Effector memory CD4-positive, alpha-beta T cell (primary cell): ENCODE data around the gene ASIP.
"Not testable (repeated sequence)": the region's sequence is repeated elsewhere in the genome, so short reads cannot be mapped to it uniquely, and the experiment has no call there.

ENCODE experiments used
- DNase-seq, 3 donors: peaks; one replicate each; pipeline ENCODE4 v3.0.0-alpha.2; 2020
- H3K27ac ChIP-seq: 2 replicates; pipeline ENCODE4 v1.7.0; 2013; ENCODE audit warnings: mild to moderate bottlenecking, low read length, moderate library complexity; ENCODE audit not compliant: insufficient read depth, poor library complexity, severe bottlenecking
- H3K27me3 ChIP-seq: replicated peaks from 2 replicates; pipeline ENCODE4 v1.7.0; 2013; ENCODE audit warnings: mild to moderate bottlenecking, low read length; ENCODE audit not compliant: insufficient read depth, control insufficient read depth, poor library complexity, severe bottlenecking
- H3K36me3 ChIP-seq: 2 replicates; pipeline ENCODE4 v1.7.0; 2013; ENCODE audit warnings: mild to moderate bottlenecking, low read length, moderate library complexity; ENCODE audit not compliant: control insufficient read depth, insufficient read depth
- H3K4me1 ChIP-seq: 2 replicates; pipeline ENCODE4 v1.7.0; 2013; ENCODE audit warnings: low read length, mild to moderate bottlenecking; ENCODE audit not compliant: control insufficient read depth, insufficient read depth, poor library complexity, severe bottlenecking
- H3K4me3 ChIP-seq: 2 replicates; pipeline ENCODE4 v1.7.0; 2013; ENCODE audit warnings: low read length, low read depth, mild to moderate bottlenecking; ENCODE audit not compliant: insufficient read depth, poor library complexity, severe bottlenecking
- H3K9me3 ChIP-seq: 2 replicates; pipeline ENCODE4 v1.7.0; 2013; ENCODE audit warnings: mild to moderate bottlenecking, low read length, moderate library complexity; ENCODE audit not compliant: control insufficient read depth

The ASIP gene

DNA sequence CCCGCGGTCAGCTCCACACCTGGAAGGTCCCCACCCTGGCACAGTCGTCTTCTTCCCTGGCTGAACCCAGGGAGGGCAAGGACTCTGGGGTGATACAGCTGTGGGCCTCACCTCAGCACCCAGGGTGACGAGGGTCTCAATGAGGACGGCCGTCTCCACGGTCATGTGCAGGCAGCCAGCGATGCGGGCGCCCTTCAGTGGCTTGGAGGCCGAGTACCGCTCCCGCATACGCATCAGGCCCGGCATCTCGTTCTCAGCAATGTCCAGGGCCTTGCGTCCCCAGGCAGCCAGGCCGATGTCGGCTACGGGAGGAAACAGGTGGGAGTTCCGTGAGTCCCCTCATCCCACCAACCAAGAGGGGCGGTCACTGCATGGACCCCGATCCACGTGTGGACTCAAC lies 54.1 kb downstream of the ASIP start:
- Histone ChIP-seq H3K27ac (no peak overlapping the region), H3K4me3 (no peak overlapping the region), H3K36me3 (peaks cover 8% of the 10 kb centered on the region), H3K4me1 (no peaks in the 10 kb centered on the region), H3K27me3 (no peaks in the 10 kb centered on the region), H3K9me3 (no peaks in the 10 kb centered on the region)
- no peak for DNase-seq

DNA sequence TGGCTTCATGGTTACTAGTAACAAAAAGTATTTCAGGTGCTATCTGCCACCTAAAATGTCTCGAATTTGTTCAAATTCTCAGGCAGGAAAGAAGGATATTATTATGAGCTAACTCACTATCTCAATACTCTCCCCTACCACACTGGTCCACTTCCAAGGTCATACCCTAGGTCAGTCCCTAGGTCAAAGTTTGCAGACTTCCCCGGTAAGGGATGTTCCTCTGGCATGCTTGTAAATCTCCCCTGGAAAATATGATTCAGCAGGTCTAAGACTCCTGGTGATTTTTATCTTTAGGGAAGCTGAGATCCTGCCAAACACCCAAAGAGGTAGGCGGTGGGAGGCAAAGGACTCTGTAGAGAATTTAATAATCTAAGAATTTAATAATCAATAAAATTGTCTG lies 55.2 kb downstream of the ASIP start:
- no peaks in the 10 kb centered on the region for H3K36me3 ChIP-seq
- H3K27me3 ChIP-seq = no peaks in the 10 kb centered on the region
- H3K27ac ChIP-seq = no peak overlapping the region
- DNase-seq = no peak
- H3K9me3 ChIP-seq = no peaks in the 10 kb centered on the region
- H3K4me3 ChIP-seq = no peak overlapping the region
- no peaks in the 10 kb centered on the region for H3K4me1 ChIP-seq

DNA sequence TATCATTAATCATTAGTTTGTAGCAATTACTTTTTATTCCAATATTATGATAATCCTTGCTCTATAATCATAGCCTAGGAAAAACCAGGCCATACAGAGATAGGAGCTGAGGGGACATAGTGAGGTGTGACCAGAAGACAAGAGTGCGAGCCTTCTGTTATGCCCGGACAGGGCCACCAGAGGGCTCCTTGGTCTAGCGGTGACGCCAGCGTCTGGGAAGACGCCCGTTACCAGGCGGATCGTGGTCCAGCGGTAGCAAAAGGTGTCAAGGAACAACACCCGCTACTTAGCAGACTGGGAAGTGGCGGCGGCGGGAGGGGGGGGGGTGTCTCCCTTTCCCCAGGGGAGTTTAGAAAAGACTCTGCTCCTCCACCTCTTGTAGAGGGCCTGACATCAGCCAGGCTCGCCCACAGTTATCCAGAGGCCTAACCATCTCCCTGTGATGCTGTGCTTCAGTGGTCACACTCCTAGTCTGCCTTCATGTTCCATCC lies 57.1 kb downstream of the ASIP start:
- H3K9me3 ChIP-seq, H3K4me1 ChIP-seq, H3K4me3 ChIP-seq, H3K36me3 ChIP-seq, H3K27ac ChIP-seq, H3K27me3 ChIP-seq, DNase-seq: not testable (repeated sequence)

DNA sequence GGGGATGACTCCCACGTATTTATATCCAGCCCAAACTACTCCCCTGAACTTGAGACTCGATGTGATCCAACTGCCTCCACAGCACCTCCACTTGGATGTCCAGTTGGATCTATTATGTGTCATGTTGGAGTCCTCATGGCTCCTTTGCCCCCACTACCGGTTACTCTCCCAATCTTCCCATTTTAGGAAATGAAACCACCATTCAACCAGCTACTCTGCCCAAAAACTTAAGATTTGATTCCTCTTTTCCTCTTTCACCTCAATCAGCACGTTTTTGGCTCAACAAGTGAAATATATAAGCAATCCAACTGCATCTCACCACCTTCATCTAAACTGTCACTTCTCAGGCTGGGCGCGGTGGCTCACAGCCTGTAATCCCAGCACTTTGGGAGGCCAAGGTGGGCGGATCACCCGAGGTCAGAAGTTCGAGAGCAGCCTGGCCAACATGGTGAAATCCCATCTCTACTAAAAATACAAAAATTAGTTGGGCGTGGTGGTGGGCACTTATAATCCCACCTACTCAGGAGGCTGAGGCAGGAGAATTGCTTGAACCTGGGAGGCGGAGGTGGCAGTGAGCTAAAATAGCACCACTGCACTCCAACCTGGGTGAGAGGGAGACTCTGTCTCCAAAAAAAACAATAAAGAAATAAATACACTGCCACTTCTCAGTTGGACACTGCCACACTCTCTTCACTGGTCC lies 58.5 kb downstream of the ASIP start:
- Histone ChIP-seq H3K4me1 (peaks cover 4% of the 10 kb centered on the region), H3K27ac (no peak overlapping the region), H3K27me3 (no peaks in the 10 kb centered on the region), H3K9me3 (no peaks in the 10 kb centered on the region), H3K36me3 (no peaks in the 10 kb centered on the region), H3K4me3 (no peak overlapping the region)
- DNase-seq = no peak

DNA sequence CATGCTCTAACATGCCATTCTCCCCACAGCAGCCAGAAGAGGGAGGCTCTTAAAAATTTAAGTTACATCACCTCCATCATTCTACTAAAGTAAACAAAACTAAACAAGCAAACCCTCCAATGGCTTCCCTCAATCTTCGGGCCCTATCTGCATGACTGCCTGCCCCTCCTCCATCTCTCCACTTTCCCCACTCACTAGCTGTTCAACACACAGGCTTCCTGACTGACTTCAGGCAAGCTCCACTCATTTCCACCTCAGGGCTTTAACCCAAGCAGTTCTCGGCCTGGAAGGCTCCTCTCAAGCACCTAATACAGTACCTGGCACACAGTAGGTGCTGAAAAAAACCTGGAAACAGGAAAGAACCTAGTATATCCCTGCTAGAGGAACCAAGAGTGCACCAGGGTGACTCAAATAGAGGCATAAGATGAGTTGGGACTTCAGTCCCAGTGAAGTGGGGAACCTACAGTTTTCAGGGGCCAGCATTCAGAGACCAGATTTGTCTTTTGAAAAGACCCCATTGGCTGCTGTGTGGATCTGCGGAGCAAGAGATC lies 59.1 kb downstream of the ASIP start:
- H3K27ac ChIP-seq = no peak overlapping the region
- H3K9me3 ChIP-seq = no peaks in the 10 kb centered on the region
- no peaks in the 10 kb centered on the region for H3K36me3 ChIP-seq
- H3K4me1 ChIP-seq = peaks cover 4% of the 10 kb centered on the region
- no peak for DNase-seq
- no peaks in the 10 kb centered on the region for H3K27me3 ChIP-seq
- H3K4me3 ChIP-seq = no peak overlapping the region

DNA sequence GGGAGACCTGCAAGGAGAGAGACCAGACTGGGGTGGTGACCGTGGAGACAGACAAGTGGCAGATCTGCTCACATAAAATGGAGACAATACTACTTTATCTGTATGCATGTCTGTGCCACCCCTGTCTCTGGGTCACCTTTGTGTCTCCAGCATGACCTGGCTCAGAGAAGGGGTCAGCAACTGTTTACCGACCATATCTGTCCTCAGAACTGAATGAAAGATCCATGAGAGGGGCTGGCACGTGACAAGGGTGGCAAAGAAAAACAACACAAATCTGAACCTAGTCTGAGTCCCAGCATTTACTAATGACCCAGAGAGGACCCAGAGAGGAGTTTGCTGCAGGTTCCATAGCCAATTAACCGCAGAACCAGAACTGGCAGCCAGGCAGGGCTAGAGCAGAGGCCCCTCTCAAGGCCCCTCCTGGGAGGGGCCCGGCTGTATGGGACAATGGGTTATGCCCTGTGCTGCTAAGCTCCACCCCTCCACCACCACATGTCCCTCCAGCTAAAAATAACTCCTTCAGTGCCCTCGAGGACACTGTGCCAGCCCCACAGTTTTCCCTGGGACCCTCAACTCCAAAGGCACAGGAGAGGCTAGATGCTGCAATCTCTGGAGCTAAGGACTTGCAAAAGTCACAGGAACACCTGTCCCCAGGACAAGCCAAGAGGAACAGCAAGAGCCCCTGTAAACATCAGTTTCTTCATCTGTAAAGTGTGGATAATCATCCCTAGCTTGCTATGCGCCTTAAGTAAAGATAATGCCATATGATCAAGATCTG lies 59.8 kb downstream of the ASIP start:
- H3K27ac ChIP-seq = no peak overlapping the region
- peaks cover 4% of the 10 kb centered on the region for H3K4me1 ChIP-seq
- H3K9me3 ChIP-seq = no peaks in the 10 kb centered on the region
- DNase-seq = no peak
- H3K36me3 ChIP-seq = no peaks in the 10 kb centered on the region
- no peak overlapping the region for H3K4me3 ChIP-seq
- H3K27me3 ChIP-seq = no peaks in the 10 kb centered on the region

DNA sequence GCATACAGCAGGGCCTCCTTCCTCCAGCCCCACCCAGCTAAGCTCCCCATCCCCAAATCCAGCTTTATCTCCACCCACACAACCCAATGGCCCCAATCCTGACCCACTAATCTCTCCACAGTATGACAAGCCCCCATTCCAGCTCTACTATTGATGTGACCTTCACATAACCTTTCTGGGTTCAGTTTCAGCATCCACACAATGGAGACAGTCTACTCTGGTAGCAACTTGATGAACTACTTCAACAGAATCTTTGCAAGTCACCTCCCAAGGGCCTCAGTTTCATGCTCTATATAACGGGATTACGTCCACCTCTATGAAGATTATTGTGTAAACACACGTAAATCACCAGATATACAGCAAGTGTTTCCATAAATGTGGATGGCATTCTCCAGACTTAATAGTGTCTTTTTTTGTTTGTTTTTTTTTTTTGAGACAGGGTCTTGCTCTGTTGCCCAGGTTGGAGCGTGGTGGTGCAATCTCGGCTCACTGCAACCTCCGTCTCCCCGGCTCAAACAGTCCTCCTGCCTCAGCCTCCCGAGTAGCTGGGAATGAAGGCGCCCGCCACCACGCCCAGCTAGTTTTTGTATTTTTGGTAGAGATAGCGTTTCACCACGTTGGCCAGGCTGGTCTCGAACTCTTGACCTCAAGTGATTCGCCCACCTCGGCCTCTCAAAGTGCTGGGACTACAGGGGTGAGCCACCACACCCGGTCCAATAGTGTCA lies 60.5 kb downstream of the ASIP start:
- Histone ChIP-seq H3K4me1 (peaks cover 4% of the 10 kb centered on the region), H3K36me3 (no peaks in the 10 kb centered on the region), H3K27me3 (no peaks in the 10 kb centered on the region), H3K4me3 (peak overlapping the region; percentile 99), H3K9me3 (no peaks in the 10 kb centered on the region), H3K27ac (no peak overlapping the region)
- no peak for DNase-seq

DNA sequence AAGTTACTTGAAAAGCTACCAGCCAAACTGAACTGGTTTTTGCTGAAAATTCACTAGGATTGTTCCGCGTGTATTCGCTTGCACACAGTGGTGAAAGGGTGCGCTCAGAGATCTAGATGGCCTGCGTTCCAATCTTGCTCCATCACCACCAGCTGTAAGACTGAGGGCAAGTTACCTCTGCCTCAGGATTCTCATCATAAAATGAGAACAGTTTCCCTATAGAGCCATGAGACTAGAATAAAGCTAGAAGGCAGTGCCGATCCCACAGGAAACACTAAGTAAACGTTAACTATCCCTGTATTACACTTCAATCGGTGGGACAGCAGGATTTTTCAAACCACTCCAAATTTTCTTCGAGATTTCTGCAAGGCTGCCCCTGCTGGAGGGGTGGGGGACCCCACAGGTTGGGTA lies 61.1 kb downstream of the ASIP start:
- H3K36me3 ChIP-seq = no peaks in the 10 kb centered on the region

DNA sequence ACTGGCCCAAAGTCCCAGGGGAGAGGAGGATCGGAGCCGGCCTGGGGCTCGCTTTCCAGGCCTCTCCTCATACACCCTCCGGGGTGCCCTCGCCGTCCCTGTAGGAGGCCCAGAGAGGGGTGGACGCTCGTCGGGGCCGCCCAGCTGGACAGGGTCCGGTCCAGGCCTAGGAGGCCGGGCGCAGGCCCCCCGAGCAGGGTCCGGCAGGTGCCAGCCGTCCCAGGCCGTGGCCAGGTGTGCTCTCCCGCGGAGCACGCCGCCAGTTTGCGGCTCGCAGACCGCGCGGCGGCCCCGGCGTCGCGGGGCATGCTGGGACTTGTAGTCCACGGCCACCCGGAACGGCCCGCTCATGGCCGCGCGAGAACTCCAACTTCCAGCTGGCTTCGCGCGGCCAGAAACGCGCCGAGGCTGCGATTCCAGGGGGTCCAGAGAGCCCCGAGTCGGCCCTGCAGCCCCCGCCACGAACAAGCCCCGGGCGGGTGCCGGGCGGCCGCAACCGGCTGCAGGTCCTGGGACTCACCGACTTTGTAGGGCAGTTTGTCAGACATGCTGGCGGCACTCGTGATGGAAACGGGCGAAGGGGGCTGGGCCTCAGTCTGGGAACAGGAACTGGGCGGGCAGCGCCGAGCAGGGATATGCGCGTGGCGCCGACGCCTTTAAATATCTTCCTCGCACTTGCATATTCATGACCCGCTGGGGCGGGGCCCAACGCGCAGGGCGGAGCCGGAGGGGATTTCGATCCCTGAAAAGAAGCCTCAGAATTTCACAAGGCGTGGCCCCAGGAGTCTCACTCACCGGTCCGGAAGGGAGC lies 61.7 kb downstream of the ASIP start, which contains the start of gene AHCY:
AHCY (minus strand) TSS at position 633 of the 811 bp plus-strand sequence; CDS start at position 548, 85 bp downstream.
- Histone ChIP-seq H3K27ac (peak within 1 kb of the TSS; percentile 85), H3K9me3 (no peaks in the 10 kb centered on the region), H3K27me3 (no peaks in the 10 kb centered on the region), H3K4me3 (peak within 1 kb of the TSS; percentile 99), H3K36me3 (no peaks in the 10 kb centered on the region), H3K4me1 (peaks cover 4% of the 10 kb centered on the region)
- DNase-seq = peak; percentile 80 to 92 (median 88)

More for the DNA sequence above, 61.1 kb downstream of the ASIP start:
- Histone ChIP-seq H3K9me3 (no peaks in the 10 kb centered on the region), H3K27ac (peak overlapping the region; percentile 85), H3K4me1 (peaks cover 4% of the 10 kb centered on the region), H3K27me3 (no peaks in the 10 kb centered on the region), H3K4me3 (peak overlapping the region; percentile 99)
- DNase-seq = no peak
